22Rv1 (cell line): Measurements from ENCODE around the gene NDUFB5.

ENCODE experiments used
- H3K27ac ChIP-seq: fragments of 450-650 bp; 2 replicates; pipeline ENCODE4 v1.5.1; 2017
- CTCF ChIP-seq: fragments of 450-650 bp; IDR thresholded peaks from 2 replicates; pipeline ENCODE4 v1.5.1; 2017; ENCODE audit warnings: mild to moderate bottlenecking
- ZFX ChIP-seq: fragments of 450-650 bp; IDR thresholded peaks from 2 replicates; pipeline ENCODE4 v1.6.1; 2017; ENCODE audit warnings: antibody characterized with exemption, borderline replicate concordance

Gene NDUFB5

GRCh38 chr3:179630753-179631451 lies 26.3 kb downstream of the NDUFB5 start:
- TF ChIP-seq ZFX = no peak
- no peak for TF ChIP-seq CTCF

GRCh38 chr3:179640469-179640868 lies 35.9 kb downstream of the NDUFB5 start:
- TF ChIP-seq ZFX (no peak), CTCF (no peak)
- no peak overlapping the region for H3K27ac ChIP-seq

More at GRCh38 chr3:179630753-179631451, 26.3 kb downstream of the NDUFB5 start:
- no peak overlapping the region for H3K27ac ChIP-seq

- H3K27ac ChIP-seq = peak overlapping the region; percentile 82
- no peak for TF ChIP-seq ZFX
Measured at GRCh38 chr3:179642871-179643270, 38.3 kb downstream of the NDUFB5 start.

GRCh38 chr3:179643837-179644236 lies 39.2 kb downstream of the NDUFB5 start:
- peak overlapping the region; percentile 82 for H3K27ac ChIP-seq

- TF ChIP-seq ZFX = no peak
- no peak for TF ChIP-seq CTCF
- no peak overlapping the region for H3K27ac ChIP-seq
Measured at GRCh38 chr3:179646177-179646576, 41.6 kb downstream of the NDUFB5 start.

GRCh38 chr3:179651687-179652446 lies 47.3 kb downstream of the NDUFB5 start:
- TF ChIP-seq CTCF = no peak
- TF ChIP-seq ZFX = no peak
- peak overlapping the region; percentile 83; the same call in 1 of the 2 replicates for H3K27ac ChIP-seq

- H3K27ac ChIP-seq = peak within 1 kb of the TSS; percentile 83
- TF ChIP-seq CTCF (peak; percentile 23; the same call in 1 of the 2 replicates), ZFX (no peak)
Measured at GRCh38 chr3:179652447-179653095, 48.0 kb downstream of the NDUFB5 start, which contains the start of gene USP13. TSS of gene USP13 (plus strand) at chr3:179653040. CDS start at chr3:179653226, 186 bp downstream.
